ENCODE data around the gene FGD2.

Gene FGD2

GRCh38 chr6:37027036-37027720 is 21.7 kb downstream of the FGD2 start:
- Histone ChIP-seq H3K27ac (ENCODE audit: low read depth, low read length) (no peak overlapping the region), H4K8ac (ENCODE audit: low read depth, low read length) (no peak overlapping the region), H3K36me3 (ENCODE audit: control insufficient read depth, insufficient read depth, low read length) (no peaks in the 10 kb centered on the region), H3K4me2 (ENCODE audit: low read length) (no peak overlapping the region), H3K4ac (ENCODE audit: low read depth, low read length) (no peak overlapping the region), H3K9ac (ENCODE audit: low read length) (no peak overlapping the region), H3K56ac (ENCODE audit: low read length) (no peak overlapping the region), H2BK15ac (replicated peaks; ENCODE audit: low read depth) (no peak overlapping the region), H3K23ac (ENCODE audit: low read length) (no peak overlapping the region), H4K5ac (ENCODE audit: low read length) (no peak overlapping the region), H3K18ac (ENCODE audit: low read length) (no peak overlapping the region), H2AK5ac (ENCODE audit: low read length) (no peak overlapping the region), H3K4me1 (ENCODE audit: control insufficient read depth, low read depth, low read length) (no peaks in the 10 kb centered on the region), H3K27me3 (ENCODE audit: insufficient read depth, low read length, poor library complexity) (no peaks in the 10 kb centered on the region), H3K79me2 (ENCODE audit: control insufficient read depth, insufficient read depth, low read length) (no peaks in the 10 kb centered on the region), H3K4me3 (ENCODE audit: low read length) (no peak overlapping the region), H2BK120ac (ENCODE audit: low read depth, low read length) (no peak overlapping the region), H2BK5ac (ENCODE audit: low read length) (no peak overlapping the region), H3K79me1 (ENCODE audit: low read length) (no peaks in the 10 kb centered on the region)
- DNase-seq: no peak
- no CpG with 5 or more reads among the region's 15 CpGs for WGBS (ENCODE audit: extremely low coverage, insufficient coverage, low lambda C conversion rate)

GRCh38 chr6:37027811-37028469 is 22.5 kb downstream of the FGD2 start:
- H3K4me3 ChIP-seq (ENCODE audit: low read length): no peak overlapping the region
- no peak overlapping the region for H3K23ac ChIP-seq (ENCODE audit: low read length)
- no peak overlapping the region for H2AK5ac ChIP-seq (ENCODE audit: low read length)
- no peak overlapping the region for H2BK120ac ChIP-seq (ENCODE audit: low read depth, low read length)
- H3K27me3 ChIP-seq (ENCODE audit: insufficient read depth, low read length, poor library complexity): no peaks in the 10 kb centered on the region
- no peak overlapping the region for H3K4me2 ChIP-seq (ENCODE audit: low read length)
- DNase-seq: no peak
- no peaks in the 10 kb centered on the region for H3K79me2 ChIP-seq (ENCODE audit: control insufficient read depth, insufficient read depth, low read length)
- H2BK15ac ChIP-seq (replicated peaks; ENCODE audit: low read depth): no peak overlapping the region
- H4K8ac ChIP-seq (ENCODE audit: low read depth, low read length): no peak overlapping the region
- H3K4me1 ChIP-seq (ENCODE audit: control insufficient read depth, low read depth, low read length): no peaks in the 10 kb centered on the region
- no peak overlapping the region for H3K4ac ChIP-seq (ENCODE audit: low read depth, low read length)
- H3K56ac ChIP-seq (ENCODE audit: low read length): no peak overlapping the region
- WGBS (ENCODE audit: extremely low coverage, insufficient coverage, low lambda C conversion rate): no CpG with 5 or more reads among the region's 17 CpGs
- H3K36me3 ChIP-seq (ENCODE audit: control insufficient read depth, insufficient read depth, low read length): no peaks in the 10 kb centered on the region
- H2BK5ac ChIP-seq (ENCODE audit: low read length): no peak overlapping the region
- H4K5ac ChIP-seq (ENCODE audit: low read length): no peak overlapping the region
- H3K79me1 ChIP-seq (ENCODE audit: low read length): no peaks in the 10 kb centered on the region
- H3K27ac ChIP-seq (ENCODE audit: low read depth, low read length): no peak overlapping the region
- H3K9ac ChIP-seq (ENCODE audit: low read length): no peak overlapping the region
- no peak overlapping the region for H3K18ac ChIP-seq (ENCODE audit: low read length)

GRCh38 chr6:37029249-37029971 is 24.0 kb downstream of the FGD2 start:
- H3K9ac ChIP-seq (ENCODE audit: low read length): no peak overlapping the region
- no peaks in the 10 kb centered on the region for H3K27me3 ChIP-seq (ENCODE audit: insufficient read depth, low read length, poor library complexity)
- no peak overlapping the region for H2BK120ac ChIP-seq (ENCODE audit: low read depth, low read length)
- no peak overlapping the region for H4K5ac ChIP-seq (ENCODE audit: low read length)
- H4K8ac ChIP-seq (ENCODE audit: low read depth, low read length): no peak overlapping the region
- H3K79me2 ChIP-seq (ENCODE audit: control insufficient read depth, insufficient read depth, low read length): no peaks in the 10 kb centered on the region
- peak; percentile 95 for DNase-seq
- H3K4me2 ChIP-seq (ENCODE audit: low read length): no peak overlapping the region
- H3K23ac ChIP-seq (ENCODE audit: low read length): no peak overlapping the region
- H3K27ac ChIP-seq (ENCODE audit: low read depth, low read length): no peak overlapping the region
- no peaks in the 10 kb centered on the region for H3K79me1 ChIP-seq (ENCODE audit: low read length)
- WGBS (ENCODE audit: extremely low coverage, insufficient coverage, low lambda C conversion rate): no CpG with 5 or more reads among the region's 4 CpGs
- no peak overlapping the region for H3K18ac ChIP-seq (ENCODE audit: low read length)
- H3K36me3 ChIP-seq (ENCODE audit: control insufficient read depth, insufficient read depth, low read length): no peaks in the 10 kb centered on the region
- no peak overlapping the region for H3K56ac ChIP-seq (ENCODE audit: low read length)
- H3K4ac ChIP-seq (ENCODE audit: low read depth, low read length): no peak overlapping the region
- H2BK15ac ChIP-seq (replicated peaks; ENCODE audit: low read depth): no peak overlapping the region
- H2BK5ac ChIP-seq (ENCODE audit: low read length): no peak overlapping the region
- no peak overlapping the region for H2AK5ac ChIP-seq (ENCODE audit: low read length)
- H3K4me3 ChIP-seq (ENCODE audit: low read length): no peak overlapping the region
- no peaks in the 10 kb centered on the region for H3K4me1 ChIP-seq (ENCODE audit: control insufficient read depth, low read depth, low read length)

GRCh38 chr6:37030599-37030998 is 25.1 kb downstream of the FGD2 start:
- Histone ChIP-seq H3K4me2 (ENCODE audit: low read length) (no peak overlapping the region), H2AK5ac (ENCODE audit: low read length) (no peak overlapping the region), H4K8ac (ENCODE audit: low read depth, low read length) (no peak overlapping the region), H3K36me3 (ENCODE audit: control insufficient read depth, insufficient read depth, low read length) (no peaks in the 10 kb centered on the region), H3K18ac (ENCODE audit: low read length) (no peak overlapping the region), H3K27me3 (ENCODE audit: insufficient read depth, low read length, poor library complexity) (no peaks in the 10 kb centered on the region), H3K79me1 (ENCODE audit: low read length) (no peaks in the 10 kb centered on the region), H3K4me3 (ENCODE audit: low read length) (no peak overlapping the region), H3K9ac (ENCODE audit: low read length) (no peak overlapping the region), H4K5ac (ENCODE audit: low read length) (no peak overlapping the region), H3K79me2 (ENCODE audit: control insufficient read depth, insufficient read depth, low read length) (no peaks in the 10 kb centered on the region), H3K56ac (ENCODE audit: low read length) (no peak overlapping the region), H2BK15ac (replicated peaks; ENCODE audit: low read depth) (no peak overlapping the region), H3K4me1 (ENCODE audit: control insufficient read depth, low read depth, low read length) (no peaks in the 10 kb centered on the region), H3K23ac (ENCODE audit: low read length) (no peak overlapping the region), H3K4ac (ENCODE audit: low read depth, low read length) (no peak overlapping the region), H2BK120ac (ENCODE audit: low read depth, low read length) (no peak overlapping the region), H2BK5ac (ENCODE audit: low read length) (no peak overlapping the region), H3K27ac (ENCODE audit: low read depth, low read length) (no peak overlapping the region)
- WGBS (ENCODE audit: extremely low coverage, insufficient coverage, low lambda C conversion rate): no CpG with 5 or more reads among the region's 2 CpGs
- no peak for DNase-seq

GRCh38 chr6:37032239-37032638 is 26.8 kb downstream of the FGD2 start:
- no peak overlapping the region for H4K5ac ChIP-seq (ENCODE audit: low read length)
- DNase-seq: no peak
- H3K23ac ChIP-seq (ENCODE audit: low read length): no peak overlapping the region
- no peak overlapping the region for H3K4ac ChIP-seq (ENCODE audit: low read depth, low read length)
- H3K27ac ChIP-seq (ENCODE audit: low read depth, low read length): no peak overlapping the region
- H3K36me3 ChIP-seq (ENCODE audit: control insufficient read depth, insufficient read depth, low read length): no peaks in the 10 kb centered on the region
- no CpG with 5 or more reads among the region's 7 CpGs for WGBS (ENCODE audit: extremely low coverage, insufficient coverage, low lambda C conversion rate)
- H4K8ac ChIP-seq (ENCODE audit: low read depth, low read length): no peak overlapping the region
- no peak overlapping the region for H2BK120ac ChIP-seq (ENCODE audit: low read depth, low read length)
- H2BK5ac ChIP-seq (ENCODE audit: low read length): no peak overlapping the region
- H3K4me2 ChIP-seq (ENCODE audit: low read length): no peak overlapping the region
- no peaks in the 10 kb centered on the region for H3K79me2 ChIP-seq (ENCODE audit: control insufficient read depth, insufficient read depth, low read length)
- no peak overlapping the region for H3K56ac ChIP-seq (ENCODE audit: low read length)
- H3K9ac ChIP-seq (ENCODE audit: low read length): no peak overlapping the region
- H2AK5ac ChIP-seq (ENCODE audit: low read length): no peak overlapping the region
- no peak overlapping the region for H3K4me3 ChIP-seq (ENCODE audit: low read length)
- H2BK15ac ChIP-seq (replicated peaks; ENCODE audit: low read depth): no peak overlapping the region
- H3K4me1 ChIP-seq (ENCODE audit: control insufficient read depth, low read depth, low read length): no peaks in the 10 kb centered on the region
- H3K27me3 ChIP-seq (ENCODE audit: insufficient read depth, low read length, poor library complexity): no peaks in the 10 kb centered on the region
- no peak overlapping the region for H3K18ac ChIP-seq (ENCODE audit: low read length)
- no peaks in the 10 kb centered on the region for H3K79me1 ChIP-seq (ENCODE audit: low read length)
